ENCODE measurements around the gene CFAP65.

Gene CFAP65

DNA sequence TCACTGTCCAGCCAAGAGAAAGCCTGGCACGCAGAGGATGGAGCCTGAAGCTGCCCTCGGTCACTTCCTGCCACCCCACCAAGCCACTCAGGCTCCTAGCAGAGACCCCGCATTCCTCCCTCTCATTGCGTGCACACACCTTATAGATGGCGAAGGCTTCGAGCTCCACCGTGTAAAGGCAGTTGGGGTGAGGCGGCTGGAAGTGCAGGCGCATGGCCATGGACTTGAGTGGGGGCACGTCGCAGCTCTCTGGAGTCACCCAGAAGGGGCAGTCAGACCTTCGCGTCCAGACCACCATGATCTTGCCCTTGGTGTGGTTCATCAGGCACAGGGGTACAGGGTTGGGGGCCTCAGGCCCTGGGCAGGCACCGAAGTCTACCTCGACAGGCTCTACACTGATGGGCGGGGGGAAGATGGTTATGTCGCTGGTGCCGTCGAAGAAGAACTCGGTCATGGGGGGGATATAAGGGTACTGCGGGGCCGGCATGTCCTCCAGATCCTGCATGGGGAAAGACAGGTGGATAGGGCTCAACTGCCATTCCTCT is 13.7 kb downstream of the CFAP65 start:
- Histone ChIP-seq H3K27me3 (ENCODE audit: insufficient read depth, low read depth, severe bottlenecking) (no peaks in the 10 kb centered on the region), H3K9me3 (ENCODE audit: severe bottlenecking) (no peaks in the 10 kb centered on the region), H3K4me3 (ENCODE audit: low read depth, low read length) (no peak overlapping the region), H3K27ac (no peak overlapping the region), H3K36me3 (no peaks in the 10 kb centered on the region)
- TF ChIP-seq, protein P1, sequence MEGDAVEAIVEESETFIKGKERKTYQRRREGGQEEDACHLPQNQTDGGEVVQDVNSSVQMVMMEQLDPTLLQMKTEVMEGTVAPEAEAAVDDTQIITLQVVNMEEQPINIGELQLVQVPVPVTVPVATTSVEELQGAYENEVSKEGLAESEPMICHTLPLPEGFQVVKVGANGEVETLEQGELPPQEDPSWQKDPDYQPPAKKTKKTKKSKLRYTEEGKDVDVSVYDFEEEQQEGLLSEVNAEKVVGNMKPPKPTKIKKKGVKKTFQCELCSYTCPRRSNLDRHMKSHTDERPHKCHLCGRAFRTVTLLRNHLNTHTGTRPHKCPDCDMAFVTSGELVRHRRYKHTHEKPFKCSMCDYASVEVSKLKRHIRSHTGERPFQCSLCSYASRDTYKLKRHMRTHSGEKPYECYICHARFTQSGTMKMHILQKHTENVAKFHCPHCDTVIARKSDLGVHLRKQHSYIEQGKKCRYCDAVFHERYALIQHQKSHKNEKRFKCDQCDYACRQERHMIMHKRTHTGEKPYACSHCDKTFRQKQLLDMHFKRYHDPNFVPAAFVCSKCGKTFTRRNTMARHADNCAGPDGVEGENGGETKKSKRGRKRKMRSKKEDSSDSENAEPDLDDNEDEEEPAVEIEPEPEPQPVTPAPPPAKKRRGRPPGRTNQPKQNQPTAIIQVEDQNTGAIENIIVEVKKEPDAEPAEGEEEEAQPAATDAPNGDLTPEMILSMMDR (IDR thresholded peaks at IDR 0.05; ENCODE audit: low read depth, low read length) = no peak
- no peak for DNase-seq

DNA sequence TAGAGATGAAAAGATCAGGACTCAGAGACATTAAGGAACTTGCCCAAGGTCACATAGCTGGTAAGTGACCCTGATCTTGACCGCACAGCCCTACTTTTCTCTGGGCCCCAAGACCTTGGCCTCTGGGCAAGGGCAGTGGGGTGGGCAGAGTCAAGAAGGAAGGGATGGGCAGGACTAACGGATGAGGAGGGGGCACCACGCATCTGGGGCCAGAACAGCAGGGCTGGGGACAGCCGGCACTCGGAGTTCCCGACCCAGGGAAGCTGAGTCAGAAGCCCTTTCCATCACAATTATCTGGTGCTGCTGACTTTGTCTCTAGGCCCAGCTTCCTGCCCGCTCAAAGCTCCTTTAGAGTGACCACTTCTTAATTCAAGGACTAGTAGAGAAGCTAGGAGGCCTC is 14.4 kb downstream of the CFAP65 start:
- Histone ChIP-seq H3K9me3 (ENCODE audit: severe bottlenecking) (no peaks in the 10 kb centered on the region), H3K27me3 (ENCODE audit: insufficient read depth, low read depth, severe bottlenecking) (no peaks in the 10 kb centered on the region), H3K27ac (no peak overlapping the region), H3K36me3 (no peaks in the 10 kb centered on the region), H3K4me3 (ENCODE audit: low read depth, low read length) (no peak overlapping the region)
- DNase-seq = no peak
- TF ChIP-seq, protein P1 (IDR thresholded peaks at IDR 0.05; ENCODE audit: low read depth, low read length) = no peak

DNA sequence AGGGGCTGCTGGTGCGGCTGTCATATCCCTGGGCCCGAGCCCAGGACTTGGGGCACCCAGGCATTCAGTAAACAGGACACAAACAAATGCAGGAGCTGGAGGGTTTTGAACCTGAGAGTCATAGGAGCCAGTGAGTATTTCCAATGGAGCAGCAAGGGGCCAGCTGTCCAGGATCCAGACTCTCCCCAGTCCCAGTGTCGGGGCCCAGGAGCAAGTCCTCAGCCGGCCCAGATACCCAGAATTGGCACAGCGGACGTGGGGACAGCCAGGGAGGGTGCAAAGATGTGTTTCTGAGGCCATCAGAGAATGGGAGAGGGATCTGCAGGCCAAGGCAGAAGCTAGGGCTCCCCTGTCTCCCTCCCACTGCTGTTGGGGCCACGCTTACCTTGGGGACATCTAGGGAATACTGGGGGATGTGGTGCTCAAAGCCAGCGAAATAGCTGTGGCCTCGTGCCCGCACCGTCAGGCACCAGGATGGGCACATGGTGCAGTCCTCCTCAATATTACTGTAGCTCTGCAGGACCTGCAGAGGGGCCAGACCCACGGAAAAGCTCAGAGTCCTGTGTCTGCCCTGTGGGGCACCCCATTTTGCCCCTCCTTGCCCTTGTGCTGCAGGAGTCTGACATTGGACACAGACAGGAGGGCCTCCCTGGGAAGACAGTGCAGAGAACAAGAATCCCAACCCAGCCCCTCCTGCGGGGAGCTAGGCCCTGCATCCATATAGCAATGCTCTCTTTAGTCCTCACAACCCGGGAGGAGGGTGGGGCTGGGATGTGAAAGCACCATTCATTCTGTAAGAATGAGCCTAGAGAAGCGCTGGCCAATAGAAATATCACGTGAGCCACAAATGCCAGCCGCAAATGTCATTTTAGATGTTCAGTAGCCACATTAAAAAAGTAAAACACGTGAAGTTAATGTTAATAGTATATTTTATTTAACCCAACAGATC is 15.4 kb downstream of the CFAP65 start:
- no peaks in the 10 kb centered on the region for H3K27me3 ChIP-seq (ENCODE audit: insufficient read depth, low read depth, severe bottlenecking)
- no peak overlapping the region for H3K4me3 ChIP-seq (ENCODE audit: low read depth, low read length)
- no peaks in the 10 kb centered on the region for H3K9me3 ChIP-seq (ENCODE audit: severe bottlenecking)
- TF ChIP-seq, protein P1 (IDR thresholded peaks at IDR 0.05; ENCODE audit: low read depth, low read length) = no peak
- H3K36me3 ChIP-seq = no peaks in the 10 kb centered on the region
- no peak for DNase-seq
- no peak overlapping the region for H3K27ac ChIP-seq

DNA sequence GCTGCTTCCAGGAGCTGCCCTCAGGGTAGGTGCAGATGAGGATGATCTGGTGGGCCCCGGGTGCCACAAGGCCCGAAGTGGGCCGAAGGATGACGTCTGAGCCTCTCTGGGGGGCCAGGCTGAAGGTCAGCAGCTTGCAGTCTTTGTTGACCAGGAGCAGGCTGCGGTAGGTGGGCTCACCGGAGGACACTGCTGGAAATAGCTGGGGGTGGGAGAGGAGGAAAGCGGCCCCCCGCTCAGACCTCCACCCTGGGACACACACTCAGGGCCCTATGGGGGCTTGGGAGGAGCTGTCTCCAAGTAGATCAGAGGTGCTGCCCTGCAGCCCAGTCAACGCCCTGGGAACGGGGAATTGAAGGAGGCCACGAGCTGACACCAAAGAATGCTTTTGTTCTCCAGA is 17.3 kb downstream of the CFAP65 start:
- H3K27ac ChIP-seq = no peak overlapping the region
- H3K36me3 ChIP-seq = no peaks in the 10 kb centered on the region
- no peak overlapping the region for H3K4me3 ChIP-seq (ENCODE audit: low read depth, low read length)
- H3K27me3 ChIP-seq (ENCODE audit: insufficient read depth, low read depth, severe bottlenecking) = no peaks in the 10 kb centered on the region
- DNase-seq = no peak
- TF ChIP-seq, protein P1 (IDR thresholded peaks at IDR 0.05; ENCODE audit: low read depth, low read length) = no peak
- H3K9me3 ChIP-seq (ENCODE audit: severe bottlenecking) = no peaks in the 10 kb centered on the region

DNA sequence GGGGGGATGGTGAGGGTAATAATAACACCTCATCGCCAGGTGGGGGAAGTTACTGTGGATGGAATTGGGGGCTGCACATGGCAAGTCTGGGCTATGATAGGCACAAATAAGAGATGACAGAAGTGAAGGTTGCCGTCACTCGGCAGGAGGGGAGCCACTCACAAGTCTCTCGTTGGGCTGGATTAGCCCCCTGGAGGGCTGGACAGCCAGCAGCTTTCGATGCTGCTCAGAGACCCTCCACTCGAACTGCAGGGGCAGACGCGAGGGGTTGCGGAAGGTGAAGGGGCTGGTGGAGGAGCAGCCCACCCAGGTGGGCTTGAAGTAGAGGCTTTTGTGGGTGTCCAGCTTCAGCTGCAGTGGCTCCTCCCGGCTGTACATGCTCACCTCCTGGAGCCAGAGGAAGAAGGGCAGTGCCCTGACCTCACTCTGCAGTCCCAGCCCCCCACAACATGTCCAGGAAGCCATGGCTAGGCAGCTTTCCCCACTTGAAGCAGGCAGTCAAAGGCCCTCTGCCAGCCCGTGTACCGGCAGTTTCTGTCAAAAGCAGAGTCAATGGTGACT is 18.2 kb downstream of the CFAP65 start:
- Histone ChIP-seq H3K9me3 (ENCODE audit: severe bottlenecking) (no peaks in the 10 kb centered on the region), H3K27ac (no peak overlapping the region), H3K27me3 (ENCODE audit: insufficient read depth, low read depth, severe bottlenecking) (no peaks in the 10 kb centered on the region), H3K4me3 (ENCODE audit: low read depth, low read length) (no peak overlapping the region), H3K36me3 (no peaks in the 10 kb centered on the region)
- TF ChIP-seq, protein P1 (IDR thresholded peaks at IDR 0.05; ENCODE audit: low read depth, low read length) = no peak
- no peak for DNase-seq

Measured in WERI-Rb-1 (cell line).